ENCODE measurements around the gene H1-8.
"Not testable (repeated sequence)": the region's sequence is repeated elsewhere in the genome, so short reads cannot be mapped to it uniquely, and the experiment has no call there.

The H1-8 gene

DNA sequence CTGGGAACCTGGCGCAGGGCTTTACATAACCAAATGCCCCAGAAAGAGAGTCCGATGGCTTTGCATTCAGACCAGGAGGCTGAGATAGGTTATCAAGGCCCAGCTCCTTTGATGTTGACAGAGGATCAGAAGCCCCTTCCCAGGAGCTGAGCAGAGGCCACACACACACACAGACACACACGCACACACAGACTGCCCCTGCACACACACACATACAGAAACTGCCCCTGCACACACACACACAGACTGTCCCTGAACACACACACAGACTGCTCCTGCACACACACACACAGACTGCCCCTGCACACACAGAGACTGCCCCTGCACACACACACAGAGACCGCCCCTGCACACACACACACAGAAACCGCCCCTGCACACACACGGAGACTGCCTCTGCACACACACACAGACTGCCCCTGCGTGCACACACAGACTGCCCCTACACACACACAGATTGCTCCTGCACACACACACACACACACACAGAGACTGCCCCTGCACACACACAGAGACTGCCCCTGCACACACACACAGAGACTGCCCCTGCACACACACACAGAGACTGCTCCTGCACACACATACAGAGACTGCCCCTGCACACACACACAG is 27.0 kb upstream of the H1-8 start:
- not testable (repeated sequence) for H3K4me3 ChIP-seq (ENCODE audit: low read length); H3K9me3 ChIP-seq (ENCODE audit: insufficient read depth, low read depth, low read length); H3K9ac ChIP-seq (ENCODE audit: low read depth, low read length); H3K27me3 ChIP-seq (ENCODE audit: insufficient read depth, low read length); H3K4me1 ChIP-seq (ENCODE audit: insufficient read depth, low read length); H3K27ac ChIP-seq (ENCODE audit: low read depth, low read length)
- H3K36me3 ChIP-seq (ENCODE audit: insufficient read depth, low read length), result peaks cover 21% of the 10 kb centered on the region
- WGBS, result 90% methylated on average over 7 of the region's 7 CpGs

DNA sequence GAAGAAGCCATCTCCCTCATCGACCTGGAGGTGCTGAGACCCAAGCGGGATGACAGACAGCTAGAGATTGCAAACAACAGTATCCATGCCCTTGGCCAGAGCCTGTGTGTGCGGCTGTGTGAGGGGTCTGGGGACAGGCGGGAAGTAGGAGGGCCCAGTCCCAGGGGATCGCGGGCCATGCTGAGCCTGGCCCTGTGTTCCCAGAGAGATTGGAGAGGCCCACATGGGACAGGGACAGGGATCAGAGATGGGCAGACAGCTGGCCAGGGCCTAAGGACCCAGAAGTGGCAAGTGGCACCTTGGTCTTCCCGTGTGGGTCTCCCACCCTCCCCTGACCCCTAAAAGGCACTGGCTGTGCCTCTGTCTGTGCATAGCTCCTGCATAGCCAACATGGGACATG is 25.5 kb upstream of the H1-8 start:
- H3K4me1 ChIP-seq (ENCODE audit: insufficient read depth, low read length), result 0 out of 2 replicates have a peak, but pooled peaks cover 3% of the 10 kb centered on the region
- no peak overlapping the region for H3K9ac ChIP-seq (ENCODE audit: low read depth, low read length)
- WGBS, result 95% methylated on average over 7 of the region's 7 CpGs
- no peaks in the 10 kb centered on the region for H3K9me3 ChIP-seq (ENCODE audit: insufficient read depth, low read depth, low read length)
- no peak overlapping the region for H3K27ac ChIP-seq (ENCODE audit: low read depth, low read length)
- no peak overlapping the region for H3K4me3 ChIP-seq (ENCODE audit: low read length)
- peaks cover 7% of the 10 kb centered on the region for H3K36me3 ChIP-seq (ENCODE audit: insufficient read depth, low read length)
- no peaks in the 10 kb centered on the region for H3K27me3 ChIP-seq (ENCODE audit: insufficient read depth, low read length)

DNA sequence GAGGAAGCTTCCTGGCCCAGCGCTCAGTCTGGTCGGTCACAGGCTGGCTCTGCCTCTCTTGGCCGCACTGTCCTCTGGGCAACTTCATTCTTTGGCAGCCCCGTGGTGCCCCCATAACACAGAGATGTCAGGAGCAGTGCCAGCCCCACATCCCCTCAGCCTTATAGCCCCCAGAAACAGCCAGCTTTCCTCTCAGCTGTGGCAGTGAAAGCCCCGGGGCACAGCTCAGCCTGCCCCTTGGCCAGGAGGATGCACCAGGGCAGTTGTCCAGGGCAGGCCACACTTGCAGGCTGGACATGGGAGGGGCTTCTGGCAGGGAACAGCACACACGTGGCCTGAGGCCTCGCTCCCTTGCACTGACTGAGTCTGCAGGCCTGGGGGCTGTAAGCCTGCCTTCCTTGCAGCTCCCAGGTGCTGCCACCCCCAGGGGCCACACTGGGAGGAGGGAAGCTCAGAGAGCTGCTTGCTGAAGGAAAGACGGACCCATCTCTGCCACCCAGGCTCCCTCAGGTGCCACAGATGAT is 24.9 kb upstream of the H1-8 start:
- no peaks in the 10 kb centered on the region for H3K27me3 ChIP-seq (ENCODE audit: insufficient read depth, low read length)
- H3K27ac ChIP-seq (ENCODE audit: low read depth, low read length), result no peak overlapping the region
- peaks cover 6% of the 10 kb centered on the region for H3K36me3 ChIP-seq (ENCODE audit: insufficient read depth, low read length)
- H3K4me1 ChIP-seq (ENCODE audit: insufficient read depth, low read length), result 0 out of 2 replicates have a peak, but pooled peaks cover 3% of the 10 kb centered on the region
- no peaks in the 10 kb centered on the region for H3K9me3 ChIP-seq (ENCODE audit: insufficient read depth, low read depth, low read length)
- H3K9ac ChIP-seq (ENCODE audit: low read depth, low read length), result no peak overlapping the region
- no peak overlapping the region for H3K4me3 ChIP-seq (ENCODE audit: low read length)
- WGBS, result 89% methylated on average over 8 of the region's 8 CpGs

DNA sequence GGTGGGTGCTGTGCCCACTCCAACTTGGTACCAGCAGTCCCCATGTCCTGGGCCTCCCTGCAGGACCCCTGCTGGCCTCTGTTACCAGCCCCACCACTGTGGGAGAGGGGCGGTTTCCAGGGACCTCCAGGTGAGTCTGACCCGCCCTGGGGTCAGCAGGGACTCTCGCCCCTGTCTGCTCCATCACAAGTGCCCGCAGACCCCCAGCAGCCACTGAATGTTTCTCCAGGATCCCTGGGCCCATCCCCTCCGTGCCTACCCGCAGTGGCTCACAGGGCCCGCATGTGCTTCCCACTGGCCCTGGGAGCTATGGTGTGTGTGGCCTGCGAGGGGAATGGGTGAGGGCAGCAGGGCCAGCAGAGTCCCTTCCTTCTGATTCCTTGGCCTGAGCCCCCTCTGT is 24.4 kb upstream of the H1-8 start:
- H3K36me3 ChIP-seq (ENCODE audit: insufficient read depth, low read length), result peaks cover 6% of the 10 kb centered on the region
- WGBS, result 97% methylated on average over 8 of the region's 8 CpGs
- no peaks in the 10 kb centered on the region for H3K27me3 ChIP-seq (ENCODE audit: insufficient read depth, low read length)
- H3K27ac ChIP-seq (ENCODE audit: low read depth, low read length), result no peak overlapping the region
- H3K4me3 ChIP-seq (ENCODE audit: low read length), result no peak overlapping the region
- no peak overlapping the region for H3K9ac ChIP-seq (ENCODE audit: low read depth, low read length)
- 0 out of 2 replicates have a peak, but pooled peaks cover 3% of the 10 kb centered on the region for H3K4me1 ChIP-seq (ENCODE audit: insufficient read depth, low read length)
- H3K9me3 ChIP-seq (ENCODE audit: insufficient read depth, low read depth, low read length), result no peaks in the 10 kb centered on the region

DNA sequence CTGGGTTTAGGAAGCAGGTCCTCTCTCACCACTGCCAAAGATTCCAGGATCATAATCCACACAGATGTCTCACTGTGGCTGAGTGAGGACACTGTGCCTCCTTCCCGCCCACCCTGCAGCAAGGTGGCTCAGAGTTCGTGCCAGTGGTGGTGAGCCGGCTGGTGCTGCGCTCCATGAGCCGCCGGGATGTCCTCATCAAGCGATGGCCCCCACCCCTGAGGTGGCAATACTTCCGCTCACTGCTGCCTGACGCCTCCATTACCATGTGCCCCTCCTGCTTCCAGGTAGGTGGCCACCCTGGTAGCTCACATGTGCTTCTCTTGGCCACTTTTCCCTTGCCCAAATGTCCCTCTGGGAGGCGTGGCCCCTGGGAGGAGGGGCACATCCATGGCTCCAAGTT is 23.5 kb upstream of the H1-8 start:
- WGBS, result 88% methylated on average over 10 of the region's 10 CpGs
- H3K27me3 ChIP-seq (ENCODE audit: insufficient read depth, low read length), result no peaks in the 10 kb centered on the region
- H3K27ac ChIP-seq (ENCODE audit: low read depth, low read length), result no peak overlapping the region
- H3K4me3 ChIP-seq (ENCODE audit: low read length), result no peak overlapping the region
- no peaks in the 10 kb centered on the region for H3K9me3 ChIP-seq (ENCODE audit: insufficient read depth, low read depth, low read length)
- H3K36me3 ChIP-seq (ENCODE audit: insufficient read depth, low read length), result peaks cover 6% of the 10 kb centered on the region
- H3K4me1 ChIP-seq (ENCODE audit: insufficient read depth, low read length), result 0 out of 2 replicates have a peak, but pooled peaks cover 3% of the 10 kb centered on the region
- H3K9ac ChIP-seq (ENCODE audit: low read depth, low read length), result no peak overlapping the region

DNA sequence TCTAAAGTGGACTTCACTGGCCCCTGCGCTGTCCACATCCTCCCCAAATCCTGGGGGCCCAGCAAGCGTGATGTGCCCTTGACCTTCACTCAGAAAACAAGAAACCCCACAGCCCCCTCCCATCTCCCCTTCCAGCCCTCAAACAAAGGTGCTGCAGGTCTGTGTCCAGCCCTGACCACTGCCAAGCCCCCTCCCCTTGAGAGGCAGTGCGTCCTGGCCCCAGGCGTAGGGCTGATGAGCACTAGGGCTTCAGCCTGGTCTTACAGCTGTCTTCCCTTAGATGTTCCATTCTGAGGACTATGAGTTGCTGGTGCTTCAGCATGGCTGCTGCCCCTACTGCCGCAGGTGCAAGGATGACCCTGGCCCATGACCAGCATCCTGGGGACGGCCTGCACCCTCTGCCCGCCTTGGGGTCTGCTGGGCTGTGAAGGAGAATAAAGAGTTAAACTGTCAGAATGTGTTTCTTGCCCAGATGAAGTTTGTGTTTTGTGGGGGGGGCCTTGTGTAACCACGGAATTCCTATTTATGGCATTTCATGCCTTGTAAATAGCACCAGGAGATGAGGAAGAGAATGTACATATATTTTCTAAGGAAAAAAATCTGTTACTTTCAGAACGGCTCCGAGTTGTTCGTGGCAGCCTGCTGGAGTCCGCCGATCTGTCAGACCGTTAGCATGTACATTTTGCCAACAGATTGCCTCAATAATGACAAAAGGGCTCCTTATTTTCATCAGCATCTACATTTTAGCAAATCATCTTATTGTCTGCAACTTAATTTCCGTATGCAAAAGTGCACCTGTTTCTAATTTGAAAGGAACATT is 22.9 kb upstream of the H1-8 start:
- WGBS, result 90% methylated on average over 15 of the region's 15 CpGs
- Histone ChIP-seq H3K27ac (ENCODE audit: low read depth, low read length) (no peak overlapping the region), H3K9me3 (ENCODE audit: insufficient read depth, low read depth, low read length) (no peaks in the 10 kb centered on the region), H3K4me1 (ENCODE audit: insufficient read depth, low read length) (0 out of 2 replicates have a peak, but pooled peaks cover 3% of the 10 kb centered on the region), H3K4me3 (ENCODE audit: low read length) (no peak overlapping the region), H3K36me3 (ENCODE audit: insufficient read depth, low read length) (peaks cover 6% of the 10 kb centered on the region), H3K27me3 (ENCODE audit: insufficient read depth, low read length) (no peaks in the 10 kb centered on the region), H3K9ac (ENCODE audit: low read depth, low read length) (no peak overlapping the region)

DNA sequence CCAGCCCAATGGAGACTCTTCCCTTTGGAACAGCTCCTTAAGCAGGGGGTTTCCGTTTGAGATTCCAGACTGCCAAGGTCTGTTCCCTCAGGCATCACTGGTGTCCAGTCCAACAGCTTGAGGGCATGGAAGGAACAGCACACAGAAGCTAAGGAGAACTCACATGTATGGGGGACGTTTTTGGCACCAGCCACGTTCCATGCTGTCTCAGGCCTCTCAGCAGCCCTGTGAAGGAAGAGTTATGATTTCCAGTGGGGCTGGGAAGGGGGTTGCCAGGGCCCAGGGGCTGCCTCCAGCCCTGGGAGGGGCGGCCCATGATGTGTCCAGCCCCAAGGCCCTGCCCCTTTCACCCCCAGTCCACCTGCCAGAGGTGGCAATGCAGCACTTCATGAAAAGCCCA is 22.0 kb upstream of the H1-8 start:
- Histone ChIP-seq H3K27ac (ENCODE audit: low read depth, low read length) (no peak overlapping the region), H3K9ac (ENCODE audit: low read depth, low read length) (no peak overlapping the region), H3K36me3 (ENCODE audit: insufficient read depth, low read length) (peaks cover 6% of the 10 kb centered on the region), H3K4me1 (ENCODE audit: insufficient read depth, low read length) (0 out of 2 replicates have a peak, but pooled peaks cover 3% of the 10 kb centered on the region), H3K9me3 (ENCODE audit: insufficient read depth, low read depth, low read length) (no peaks in the 10 kb centered on the region), H3K4me3 (ENCODE audit: low read length) (no peak overlapping the region), H3K27me3 (ENCODE audit: insufficient read depth, low read length) (no peaks in the 10 kb centered on the region)
- 82% methylated on average over 4 of the region's 4 CpGs for WGBS

DNA sequence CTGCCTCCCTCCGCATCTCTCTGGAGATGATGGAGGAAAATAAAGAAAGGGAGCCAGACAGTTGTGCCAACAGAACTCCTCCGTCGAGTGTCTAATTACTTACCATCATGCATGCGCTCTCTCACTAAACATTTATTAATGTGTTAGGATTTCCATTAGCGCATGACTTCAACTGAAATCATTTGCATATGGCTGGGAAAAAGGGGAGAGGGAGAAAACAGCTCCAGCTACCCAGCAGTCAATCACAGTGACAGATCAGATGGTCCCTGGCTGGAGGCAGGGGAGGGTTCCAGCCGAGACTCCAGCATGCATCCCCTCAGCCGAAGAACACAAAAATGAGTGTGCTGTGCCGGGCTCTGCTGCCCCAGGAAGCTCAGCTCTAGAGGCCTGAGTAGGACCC is 21.4 kb upstream of the H1-8 start:
- WGBS, result 68% methylated on average over 4 of the region's 8 CpGs
- Histone ChIP-seq H3K4me3 (ENCODE audit: low read length) (no peak overlapping the region), H3K36me3 (ENCODE audit: insufficient read depth, low read length) (peaks cover 3% of the 10 kb centered on the region), H3K4me1 (ENCODE audit: insufficient read depth, low read length) (0 out of 2 replicates have a peak, but pooled peaks cover 3% of the 10 kb centered on the region), H3K27ac (ENCODE audit: low read depth, low read length) (no peak overlapping the region), H3K9ac (ENCODE audit: low read depth, low read length) (no peak overlapping the region), H3K27me3 (ENCODE audit: insufficient read depth, low read length) (no peaks in the 10 kb centered on the region), H3K9me3 (ENCODE audit: insufficient read depth, low read depth, low read length) (no peaks in the 10 kb centered on the region)

DNA sequence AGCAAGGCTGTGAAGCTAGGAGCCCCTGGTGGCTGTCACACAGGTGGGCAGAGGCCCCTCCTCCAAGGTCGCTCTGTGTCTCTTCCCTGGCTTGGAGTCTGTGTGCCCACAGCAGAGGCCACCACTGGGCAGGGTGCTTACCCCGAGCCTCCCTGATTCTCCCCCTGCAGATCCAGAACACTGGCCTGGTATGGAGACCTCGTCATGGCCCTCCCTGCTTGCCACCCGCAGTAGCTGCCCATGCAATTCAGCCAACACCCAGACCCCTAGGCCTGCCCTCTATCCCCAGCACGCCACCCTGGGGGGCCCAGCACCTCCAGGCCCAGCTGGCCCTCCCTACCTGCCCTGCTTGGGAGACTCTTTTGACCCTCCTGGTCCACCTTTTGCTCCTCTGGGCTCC is 20.0 kb upstream of the H1-8 start:
- no peak overlapping the region for H3K9ac ChIP-seq (ENCODE audit: low read depth, low read length)
- H3K4me3 ChIP-seq (ENCODE audit: low read length), result no peak overlapping the region
- no peak overlapping the region for H3K27ac ChIP-seq (ENCODE audit: low read depth, low read length)
- WGBS, result 92% methylated on average over 5 of the region's 5 CpGs
- H3K4me1 ChIP-seq (ENCODE audit: insufficient read depth, low read length), result 0 out of 2 replicates have a peak, but pooled peaks cover 3% of the 10 kb centered on the region
- H3K9me3 ChIP-seq (ENCODE audit: insufficient read depth, low read depth, low read length), result no peaks in the 10 kb centered on the region
- no peaks in the 10 kb centered on the region for H3K36me3 ChIP-seq (ENCODE audit: insufficient read depth, low read length)
- no peaks in the 10 kb centered on the region for H3K27me3 ChIP-seq (ENCODE audit: insufficient read depth, low read length)

DNA sequence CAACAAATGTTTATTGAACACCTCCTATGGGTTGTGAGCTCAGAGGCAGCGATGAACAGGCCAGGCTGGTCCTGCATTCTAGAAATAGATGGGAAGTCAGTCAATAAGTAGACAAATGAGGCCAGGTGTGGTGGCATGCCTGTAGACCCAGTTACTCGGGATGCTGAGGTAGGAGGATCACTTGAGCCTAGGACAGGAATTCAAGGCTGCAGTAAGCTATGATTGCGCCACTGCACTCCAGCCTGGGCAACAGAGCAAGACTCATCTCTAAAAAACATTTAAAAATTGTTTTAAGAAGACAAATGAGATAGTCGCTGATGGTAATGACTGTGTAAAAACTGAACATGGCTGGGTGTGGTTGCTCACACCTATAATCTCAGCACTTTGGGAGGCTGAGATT is 18.9 kb upstream of the H1-8 start:
- no peak overlapping the region for H3K9ac ChIP-seq (ENCODE audit: low read depth, low read length)
- H3K9me3 ChIP-seq (ENCODE audit: insufficient read depth, low read depth, low read length), result no peaks in the 10 kb centered on the region
- H3K27ac ChIP-seq (ENCODE audit: low read depth, low read length), result no peak overlapping the region
- 0 out of 2 replicates have a peak, but pooled peaks cover 3% of the 10 kb centered on the region for H3K4me1 ChIP-seq (ENCODE audit: insufficient read depth, low read length)
- WGBS, result 90% methylated on average over 4 of the region's 4 CpGs
- no peaks in the 10 kb centered on the region for H3K36me3 ChIP-seq (ENCODE audit: insufficient read depth, low read length)
- no peak overlapping the region for H3K4me3 ChIP-seq (ENCODE audit: low read length)
- H3K27me3 ChIP-seq (ENCODE audit: insufficient read depth, low read length), result no peaks in the 10 kb centered on the region

DNA sequence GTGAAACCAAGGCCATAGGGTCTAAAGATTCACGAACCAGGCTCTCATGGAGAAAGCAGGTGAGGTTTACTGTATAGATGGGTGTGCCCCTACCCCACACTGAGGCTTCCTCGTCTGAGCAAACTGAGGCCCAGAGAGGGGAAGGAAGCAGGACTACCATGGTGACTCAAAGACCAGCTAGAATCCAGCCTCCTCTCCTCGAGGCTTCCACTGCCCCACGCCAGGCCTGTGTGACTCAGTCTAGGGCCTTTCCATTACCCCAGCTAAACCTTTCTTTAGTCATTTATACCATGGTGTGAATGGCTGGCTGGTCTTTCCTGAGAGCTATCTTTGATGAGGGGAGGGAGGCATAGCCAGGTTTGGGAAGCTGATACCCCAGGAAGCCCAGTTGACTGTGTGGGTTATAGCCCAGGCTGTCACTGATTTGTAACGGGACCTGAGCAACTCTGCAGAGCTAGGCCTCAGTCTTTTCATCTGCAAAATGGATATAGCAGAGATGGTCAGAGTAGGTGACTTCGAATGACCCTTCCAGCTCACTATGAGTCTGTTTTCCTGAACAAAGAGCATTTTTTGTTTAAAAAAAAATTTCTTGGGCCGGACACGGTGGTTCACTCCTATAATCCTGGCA is 17.5 kb upstream of the H1-8 start:
- Histone ChIP-seq H3K4me3 (ENCODE audit: low read length) (no peak overlapping the region), H3K27ac (ENCODE audit: low read depth, low read length) (no peak overlapping the region)
- WGBS, result 91% methylated on average over 8 of the region's 8 CpGs

More for the DNA sequence above, 17.5 kb upstream of the H1-8 start:
- Histone ChIP-seq H3K4me1 (ENCODE audit: insufficient read depth, low read length) (peaks cover 9% of the 10 kb centered on the region), H3K36me3 (ENCODE audit: insufficient read depth, low read length) (no peaks in the 10 kb centered on the region), H3K27me3 (ENCODE audit: insufficient read depth, low read length) (no peaks in the 10 kb centered on the region), H3K9ac (ENCODE audit: low read depth, low read length) (no peak overlapping the region), H3K9me3 (ENCODE audit: insufficient read depth, low read depth, low read length) (no peaks in the 10 kb centered on the region)
